Measurements from ENCODE around the gene EDN2.

The EDN2 gene

GRCh38 chr1:41532206-41532975, 47.9 kb upstream of the EDN2 start:
- H3K79me2 ChIP-seq (ENCODE audit: low read length) = no peaks in the 10 kb centered on the region
- DNase-seq = no peak

GRCh38 chr1:41530411-41530810, 45.9 kb upstream of the EDN2 start:
- Histone ChIP-seq H3K9ac (ENCODE audit: low read length) (no peak overlapping the region), H3K4me3 (ENCODE audit: low read length) (no peak overlapping the region), H3K79me2 (ENCODE audit: low read length) (no peaks in the 10 kb centered on the region), H3K9me3 (replicated peaks; ENCODE audit: insufficient read depth, low read length) (no peaks in the 10 kb centered on the region), H3K27ac (ENCODE audit: low read length) (no peak overlapping the region), H4K20me1 (ENCODE audit: insufficient read depth, low read length) (no peaks in the 10 kb centered on the region), H3K36me3 (replicated peaks; ENCODE audit: insufficient read depth, low read length) (no peaks in the 10 kb centered on the region), H3K27me3 (replicated peaks; ENCODE audit: insufficient read depth, low read length) (no peaks in the 10 kb centered on the region), H3F3A (ENCODE audit: insufficient read depth, low read length) (no peaks in the 10 kb centered on the region), H3K4me2 (ENCODE audit: low read depth, low read length) (no peak overlapping the region), H3K9me2 (replicated peaks; ENCODE audit: insufficient read depth, low read length) (no peaks in the 10 kb centered on the region), H3K4me1 (ENCODE audit: low read length) (no peaks in the 10 kb centered on the region), H2AFZ (ENCODE audit: low read length) (no peak overlapping the region)
- no peak for DNase-seq
- TF ChIP-seq EZH2 (optimal IDR thresholded peaks at IDR 0.05; ENCODE audit: low read depth, low read length) (no peak), EZH2phosphoT487 (IDR thresholded peaks at IDR 0.05; ENCODE audit: low read length) (no peak), CTCF (IDR thresholded peaks at IDR 0.05; ENCODE audit: low read length) (no peak)

More at GRCh38 chr1:41532206-41532975, 47.9 kb upstream of the EDN2 start:
- TF ChIP-seq EZH2 (optimal IDR thresholded peaks at IDR 0.05; ENCODE audit: low read depth, low read length) (no peak), EZH2phosphoT487 (IDR thresholded peaks at IDR 0.05; ENCODE audit: low read length) (no peak), CTCF (IDR thresholded peaks at IDR 0.05; ENCODE audit: low read length) (no peak)
- Histone ChIP-seq H3K36me3 (replicated peaks; ENCODE audit: insufficient read depth, low read length) (no peaks in the 10 kb centered on the region), H3K4me2 (ENCODE audit: low read depth, low read length) (no peak overlapping the region), H3K4me3 (ENCODE audit: low read length) (no peak overlapping the region), H3K27me3 (replicated peaks; ENCODE audit: insufficient read depth, low read length) (no peaks in the 10 kb centered on the region), H3K4me1 (ENCODE audit: low read length) (no peaks in the 10 kb centered on the region), H3K9me3 (replicated peaks; ENCODE audit: insufficient read depth, low read length) (no peaks in the 10 kb centered on the region), H2AFZ (ENCODE audit: low read length) (no peak overlapping the region), H4K20me1 (ENCODE audit: insufficient read depth, low read length) (no peaks in the 10 kb centered on the region), H3K27ac (ENCODE audit: low read length) (no peak overlapping the region), H3K9me2 (replicated peaks; ENCODE audit: insufficient read depth, low read length) (no peaks in the 10 kb centered on the region), H3K9ac (ENCODE audit: low read length) (no peak overlapping the region), H3F3A (ENCODE audit: insufficient read depth, low read length) (no peaks in the 10 kb centered on the region)

GRCh38 chr1:41529621-41530395, 45.3 kb upstream of the EDN2 start:
- no peak overlapping the region for H3K27ac ChIP-seq (ENCODE audit: low read length)
- H3K4me1 ChIP-seq (ENCODE audit: low read length) = no peaks in the 10 kb centered on the region
- H2AFZ ChIP-seq (ENCODE audit: low read length) = no peak overlapping the region
- no peaks in the 10 kb centered on the region for H4K20me1 ChIP-seq (ENCODE audit: insufficient read depth, low read length)
- no peak overlapping the region for H3K4me3 ChIP-seq (ENCODE audit: low read length)
- no peak for DNase-seq
- no peaks in the 10 kb centered on the region for H3K9me3 ChIP-seq (replicated peaks; ENCODE audit: insufficient read depth, low read length)
- no peaks in the 10 kb centered on the region for H3K36me3 ChIP-seq (replicated peaks; ENCODE audit: insufficient read depth, low read length)
- no peak overlapping the region for H3K9ac ChIP-seq (ENCODE audit: low read length)
- H3K79me2 ChIP-seq (ENCODE audit: low read length) = no peaks in the 10 kb centered on the region
- no peak overlapping the region for H3K4me2 ChIP-seq (ENCODE audit: low read depth, low read length)
- TF ChIP-seq EZH2 (optimal IDR thresholded peaks at IDR 0.05; ENCODE audit: low read depth, low read length) (no peak), CTCF (IDR thresholded peaks at IDR 0.05; ENCODE audit: low read length) (no peak), EZH2phosphoT487 (IDR thresholded peaks at IDR 0.05; ENCODE audit: low read length) (no peak)
- no peaks in the 10 kb centered on the region for H3K27me3 ChIP-seq (replicated peaks; ENCODE audit: insufficient read depth, low read length)
- H3K9me2 ChIP-seq (replicated peaks; ENCODE audit: insufficient read depth, low read length) = no peaks in the 10 kb centered on the region
- H3F3A ChIP-seq (ENCODE audit: insufficient read depth, low read length) = no peaks in the 10 kb centered on the region
